Measurements from ENCODE around the gene HPSE2.

GRCh38 chr10:98613446-98613845, 622.2 kb downstream of the HPSE2 start:
- TF ChIP-seq EP300 (IDR thresholded peaks at IDR 0.05; ENCODE audit: borderline replicate concordance) (no peak), YY1 (IDR thresholded peaks at IDR 0.05; ENCODE audit: low read depth) (no peak), REST (IDR thresholded peaks at IDR 0.05; ENCODE audit: low read depth) (no peak), CREB1 (IDR thresholded peaks at IDR 0.05; ENCODE audit: low read depth) (no peak), TAF1 (IDR thresholded peaks at IDR 0.05; ENCODE audit: low read depth) (no peak), MAX (IDR thresholded peaks at IDR 0.05) (no peak)
